ENCODE data around the gene INF2. TPM values are rescaled to one million over a fixed set of nuclear protein-coding genes. Genes with fewer than 3 reads are reported as not detected.

The INF2 gene
- total RNA-seq, 1 experiment from 2014 or later = 58.3 TPM

DNA sequence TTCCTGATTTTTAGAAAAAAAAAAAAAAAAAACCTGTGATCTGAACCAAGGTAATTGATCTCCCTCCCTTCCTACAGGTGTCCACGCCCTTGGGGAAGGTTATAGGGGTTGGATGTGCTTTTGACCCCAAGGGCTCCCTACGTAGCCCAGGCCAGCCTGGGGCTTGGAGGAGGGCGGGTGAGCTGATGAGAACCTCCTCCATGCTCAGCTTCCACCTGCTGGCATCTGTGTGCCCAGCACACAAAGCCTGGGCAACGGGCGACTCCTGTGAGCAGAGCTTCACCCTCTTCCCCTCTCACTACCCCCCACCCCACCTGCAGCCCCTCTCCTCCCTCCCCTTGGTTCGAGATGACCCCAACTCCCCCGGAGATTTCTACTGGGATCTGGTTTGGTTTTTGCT is 25.3 kb upstream of the INF2 start:
- Mint-ChIP-seq H3K36me3 (ENCODE audit: insufficient read depth in 1 of 3, low read depth in 3 of 3) (peaks cover 0 to 6% (median 1%) of the 10 kb centered on the region in 3 experiments; a peak in 3 of 7 replicates), H3K27me3 (ENCODE audit: low read depth) (peaks cover 13% of the 10 kb centered on the region), H3K27ac (no peak overlapping the region), H3K4me3 (no peak overlapping the region), H3K9me3 (peaks cover 4 to 8% of the 10 kb centered on the region in 2 experiments; a peak in 4 of 5 replicates), H3K4me1 (peaks cover 17 to 34% of the 10 kb centered on the region in 2 experiments)
- TF ChIP-seq, protein P1, sequence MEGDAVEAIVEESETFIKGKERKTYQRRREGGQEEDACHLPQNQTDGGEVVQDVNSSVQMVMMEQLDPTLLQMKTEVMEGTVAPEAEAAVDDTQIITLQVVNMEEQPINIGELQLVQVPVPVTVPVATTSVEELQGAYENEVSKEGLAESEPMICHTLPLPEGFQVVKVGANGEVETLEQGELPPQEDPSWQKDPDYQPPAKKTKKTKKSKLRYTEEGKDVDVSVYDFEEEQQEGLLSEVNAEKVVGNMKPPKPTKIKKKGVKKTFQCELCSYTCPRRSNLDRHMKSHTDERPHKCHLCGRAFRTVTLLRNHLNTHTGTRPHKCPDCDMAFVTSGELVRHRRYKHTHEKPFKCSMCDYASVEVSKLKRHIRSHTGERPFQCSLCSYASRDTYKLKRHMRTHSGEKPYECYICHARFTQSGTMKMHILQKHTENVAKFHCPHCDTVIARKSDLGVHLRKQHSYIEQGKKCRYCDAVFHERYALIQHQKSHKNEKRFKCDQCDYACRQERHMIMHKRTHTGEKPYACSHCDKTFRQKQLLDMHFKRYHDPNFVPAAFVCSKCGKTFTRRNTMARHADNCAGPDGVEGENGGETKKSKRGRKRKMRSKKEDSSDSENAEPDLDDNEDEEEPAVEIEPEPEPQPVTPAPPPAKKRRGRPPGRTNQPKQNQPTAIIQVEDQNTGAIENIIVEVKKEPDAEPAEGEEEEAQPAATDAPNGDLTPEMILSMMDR (conservative IDR thresholded peaks at IDR 0.05) = no peak
- H3K9me3 ChIP-seq (ENCODE audit: control insufficient read depth, low read depth, low read length) = no peaks in the 10 kb centered on the region
- H3K4me2 ChIP-seq (ENCODE audit: insufficient read depth, insufficient read length, low read length) = no peak overlapping the region
- H2AK5ac ChIP-seq (ENCODE audit: insufficient read length, low read length) = no peak overlapping the region
- no peaks in the 10 kb centered on the region for H4K20me1 ChIP-seq (ENCODE audit: control insufficient read depth, insufficient read depth, insufficient read length)
- no peak overlapping the region for H2BK20ac ChIP-seq (ENCODE audit: low read depth, low read length, poor library complexity, severe bottlenecking)
- H3K27ac ChIP-seq (ENCODE audit: insufficient read length, low read depth, low read length) = no peak overlapping the region
- no peak overlapping the region for H2AFZ ChIP-seq (ENCODE audit: low read length)
- H2BK12ac ChIP-seq (ENCODE audit: insufficient read length, low read depth, low read length) = no peak overlapping the region
- no peak overlapping the region for H4K8ac ChIP-seq (replicated peaks; ENCODE audit: insufficient read length, low read depth, low read length)
- H2BK15ac ChIP-seq (ENCODE audit: low read depth, low read length) = no peak overlapping the region
- H3K79me1 ChIP-seq (ENCODE audit: insufficient read depth, low read depth, low read length, poor library complexity, severe bottlenecking) = no peaks in the 10 kb centered on the region
- no peak overlapping the region for H2BK5ac ChIP-seq (ENCODE audit: insufficient read length, low read length)
- H3K56ac ChIP-seq (ENCODE audit: insufficient read length, low read depth, low read length) = no peak overlapping the region
- H3K14ac ChIP-seq (ENCODE audit: insufficient read depth, low read length) = no peak overlapping the region
- H3K4ac ChIP-seq (ENCODE audit: low read depth, low read length) = no peak overlapping the region
- no peak for DNase-seq
- no peaks in the 10 kb centered on the region for H3K27me3 ChIP-seq (ENCODE audit: insufficient read depth, low read length)
- H2BK120ac ChIP-seq (ENCODE audit: low read depth, low read length, poor library complexity, severe bottlenecking) = no peak overlapping the region
- no CpG with 5 or more reads among the region's 7 CpGs for WGBS (ENCODE audit: extremely low coverage, insufficient read length, low lambda C conversion rate)
- H3K4me1 ChIP-seq (ENCODE audit: insufficient read depth, low read length) = no peaks in the 10 kb centered on the region; the same call in 1 of the 2 replicates
- no peak overlapping the region for H4K91ac ChIP-seq (ENCODE audit: insufficient read length, low read depth, low read length)
- no peak overlapping the region for H3K9ac ChIP-seq (ENCODE audit: extremely low read depth, insufficient read length, low read length)
- H4K5ac ChIP-seq (ENCODE audit: insufficient read length, low read depth, low read length) = no peak overlapping the region
- no peak overlapping the region for H3K18ac ChIP-seq (ENCODE audit: insufficient read length, low read depth, low read length)
- no peaks in the 10 kb centered on the region for H3K23me2 ChIP-seq (ENCODE audit: insufficient read length, low read depth, low read length, poor library complexity, severe bottlenecking)
- no peak overlapping the region for H3T11ph ChIP-seq (ENCODE audit: low read length)
- no peaks in the 10 kb centered on the region for H3K79me2 ChIP-seq (ENCODE audit: insufficient read depth, low read length)
- no peak overlapping the region for H3K23ac ChIP-seq (ENCODE audit: insufficient read length, low read depth, low read length)

All from H9 (cell line).